Measurements from ENCODE around the gene KIR3DL3. TPM values are rescaled to one million over a fixed set of nuclear protein-coding genes. Genes with fewer than 3 reads are reported as not detected.
"Not testable (repeated sequence)": the region's sequence is repeated elsewhere in the genome, so short reads cannot be mapped to it uniquely, and the experiment has no call there.

Gene KIR3DL3
- total and polyA plus RNA-seq, 3 donors from 2014 or later = 0.18 TPM; not detected in 2

GRCh38 chr19:54728167-54728566, 3.9 kb downstream of the KIR3DL3 start:
- DNase-seq = no peak
- Histone ChIP-seq H3K27ac (no peak overlapping the region), H3K4me1 (no peaks in the 10 kb centered on the region), H3K27me3 (no peaks in the 10 kb centered on the region), H3K4me3 (no peak overlapping the region), H3K9me3 (no peaks in the 10 kb centered on the region), H3K36me3 (ENCODE audit: low read depth, missing control alignments) (no peaks in the 10 kb centered on the region)
- intact Hi-C loops (cut with DNase I; ENCODE audit: low total_unique reads) = no loop called here
- TF ChIP-seq POLR2A (IDR thresholded peaks at IDR 0.05) = no peak
- TF ChIP-seq CTCF (IDR thresholded peaks at IDR 0.05) = no peak
- 48 to 54% methylated on average over 3 of the region's 3 CpGs for WGBS, 2 donors

- H3K4me1 ChIP-seq = no peaks in the 10 kb centered on the region
- intact Hi-C loops (cut with DNase I; ENCODE audit: low total_unique reads) = no loop called here
- H3K9me3 ChIP-seq = no peaks in the 10 kb centered on the region
- no peaks in the 10 kb centered on the region for H3K36me3 ChIP-seq (ENCODE audit: low read depth, missing control alignments)
- no peak overlapping the region for H3K27ac ChIP-seq
- 81 to 85% methylated on average over 13 to 15 of the region's 15 CpGs for WGBS, 2 donors
- no peak for DNase-seq
- no peak overlapping the region for H3K4me3 ChIP-seq
- no peak for TF ChIP-seq CTCF (IDR thresholded peaks at IDR 0.05)
- no peak for TF ChIP-seq POLR2A (IDR thresholded peaks at IDR 0.05)
- H3K27me3 ChIP-seq = no peaks in the 10 kb centered on the region
These were observed 5.4 kb downstream of the KIR3DL3 start for GRCh38 chr19:54729416-54730188.

- TF ChIP-seq CTCF (IDR thresholded peaks at IDR 0.05) = no peak
- TF ChIP-seq POLR2A (IDR thresholded peaks at IDR 0.05) = no peak
- intact Hi-C loops (cut with DNase I; ENCODE audit: low total_unique reads) = no loop called here
- Histone ChIP-seq H3K27me3 (no peaks in the 10 kb centered on the region), H3K36me3 (ENCODE audit: low read depth, missing control alignments) (no peaks in the 10 kb centered on the region), H3K4me1 (no peaks in the 10 kb centered on the region), H3K27ac (no peak overlapping the region), H3K4me3 (no peak overlapping the region), H3K9me3 (no peaks in the 10 kb centered on the region)
- WGBS, 2 donors = 63 to 69% methylated on average over 8 of the region's 8 CpGs
- DNase-seq = no peak
These were observed 6.9 kb downstream of the KIR3DL3 start for GRCh38 chr19:54731191-54731590.

- DNase-seq; H3K36me3 ChIP-seq (ENCODE audit: low read depth, missing control alignments); H3K27ac ChIP-seq; H3K4me3 ChIP-seq; intact Hi-C loops (cut with DNase I; ENCODE audit: low total_unique reads); H3K4me1 ChIP-seq; H3K27me3 ChIP-seq; H3K9me3 ChIP-seq: not testable (repeated sequence)
- 92 to 93% methylated on average over 16 of the region's 16 CpGs for WGBS, 2 donors
These were observed 14.1 kb downstream of the KIR3DL3 start, which contains the start of gene KIR2DL3 for GRCh38 chr19:54738306-54738705. KIR2DL3 (plus strand) TSS chr19:54738513; CDS start chr19:54738546, 33 bp downstream.

GRCh38 chr19:54738715-54739114, 14.5 kb downstream of the KIR3DL3 start:
- 70 to 76% methylated on average over 1 of the region's 1 CpG for WGBS, 2 donors
- no peaks in the 10 kb centered on the region for H3K4me1 ChIP-seq
- H3K27ac ChIP-seq = no peak overlapping the region
- no peaks in the 10 kb centered on the region for H3K9me3 ChIP-seq
- no peak overlapping the region for H3K4me3 ChIP-seq
- no peaks in the 10 kb centered on the region for H3K36me3 ChIP-seq (ENCODE audit: low read depth, missing control alignments)
- intact Hi-C loops (cut with DNase I; ENCODE audit: low total_unique reads) = no loop called here
- TF ChIP-seq CTCF (IDR thresholded peaks at IDR 0.05) (no peak), POLR2A (IDR thresholded peaks at IDR 0.05) (no peak)
- H3K27me3 ChIP-seq = no peaks in the 10 kb centered on the region
- no peak for DNase-seq

Measured in testis (tissue), 3 donors.